RWPE1 (cell line): ENCODE measurements around the gene TTC28.
"Not testable (repeated sequence)": the region's sequence is repeated elsewhere in the genome, so short reads cannot be mapped to it uniquely, and the experiment has no call there.

Source experiments
- CTCF ChIA-PET: fragments of 350-600 bp; sonication (Branson Sonifier 250); formaldehyde crosslinking; extraction: SDS; loops from one replicate; lab custom pipeline; 2021; lab: Yijun Ruan, JAX
- POLR2A ChIA-PET: fragments of 400-600 bp; formaldehyde crosslinking; extraction: SDS; loops from one replicate; lab custom pipeline; 2020; ENCODE audit warnings: antibody characterized with exemption; ENCODE audit not compliant: low non-redundant PET; lab: Yijun Ruan, JAX
- DNase-seq: peaks from one replicate; pipeline ENCODE4 v3.0.0; 2012; ENCODE audit warnings: low spot score
- H3K27ac ChIP-seq: fragments of 450-650 bp; 2 replicates; pipeline ENCODE4 v1.5.1; 2017
- CTCF ChIP-seq: fragments of 450-650 bp; conservative IDR thresholded peaks from 2 replicates; pipeline ENCODE4 v1.5.1; 2017; ENCODE audit warnings: low read depth, mild to moderate bottlenecking

The TTC28 gene

GRCh38 chr22:28547132-28547842 lies 132.4 kb downstream of the TTC28 start:
- CTCF ChIA-PET = no interaction called here
- POLR2A ChIA-PET = no interaction called here
- TF ChIP-seq CTCF = no peak
- H3K27ac ChIP-seq = no peak overlapping the region
- no peak for DNase-seq

- ChIA-PET POLR2A (no interaction called here), CTCF (no interaction called here)
- no peak for TF ChIP-seq CTCF
- DNase-seq = no peak
- H3K27ac ChIP-seq = no peak overlapping the region
Observed at GRCh38 chr22:28544431-28544868, 135.2 kb downstream of the TTC28 start.

- POLR2A ChIA-PET = no interaction called here
- no peak overlapping the region for H3K27ac ChIP-seq
- no peak for DNase-seq
- TF ChIP-seq CTCF = no peak
- CTCF ChIA-PET = no interaction called here
Observed at GRCh38 chr22:28542980-28543621, 136.5 kb downstream of the TTC28 start.

- no peak for TF ChIP-seq CTCF
- CTCF ChIA-PET = no interaction called here
- POLR2A ChIA-PET = no interaction called here
- no peak overlapping the region for H3K27ac ChIP-seq
- no peak for DNase-seq
Observed at GRCh38 chr22:28541137-28541536, 138.5 kb downstream of the TTC28 start.

GRCh38 chr22:28538922-28539321 lies 140.7 kb downstream of the TTC28 start:
- ChIA-PET CTCF (no interaction called here), POLR2A (no interaction called here)
- TF ChIP-seq CTCF = no peak
- H3K27ac ChIP-seq = no peak overlapping the region
- DNase-seq = no peak

- CTCF ChIA-PET, POLR2A ChIA-PET: not testable (repeated sequence)
Observed at GRCh38 chr22:28530565-28530964, 149.1 kb downstream of the TTC28 start.

GRCh38 chr22:28529144-28529543 lies 150.5 kb downstream of the TTC28 start:
- POLR2A ChIA-PET, H3K27ac ChIP-seq: not testable (repeated sequence)

More at GRCh38 chr22:28530565-28530964, 149.1 kb downstream of the TTC28 start:
- DNase-seq, H3K27ac ChIP-seq: not testable (repeated sequence)

More at GRCh38 chr22:28529144-28529543, 150.5 kb downstream of the TTC28 start:
- DNase-seq, CTCF ChIA-PET: not testable (repeated sequence)
